K562 (cell line): ENCODE measurements around the gene FBLN2. TPM values are rescaled to one million over a fixed set of nuclear protein-coding genes. Genes with fewer than 3 reads are reported as not detected.

Source experiments
- ATAC-seq: fragments of 200-7000 bp; cut with Tn5 transposase; 3 replicates; pipeline ENCODE4 v1.9.1; 2020; ENCODE audit warnings: moderate library complexity
- BruUV-seq: library from RNA; stranded (reverse); fragments of 400-500 nt; replicated peaks from 2 replicates; lab custom pipeline; 2021; lab: Mats Ljungman, UMichigan
- CTCF ChIA-PET: fragments of 300-600 bp; formaldehyde crosslinking; extraction: SDS; loops from one replicate; lab custom pipeline; 2021; ENCODE audit warnings: low intra/inter-chr PET ratio; lab: Yijun Ruan, JAX
- POLR2A ChIA-PET: fragments of 300-600, 350-650 bp; sonication (Branson Sonifier 250); formaldehyde crosslinking; extraction: SDS; loops from one replicate; lab custom pipeline; 2021; ENCODE audit warnings: antibody characterized with exemption, inconsistent platforms; lab: Yijun Ruan, JAX
- DNase-seq, 4 experiments: peaks; one replicate each; pipeline versions ENCODE4 v3.0.0 to v3.0.0-alpha.2; 2011 to 2018; ENCODE audit warnings: low spot score in 3 of 4, mixed read lengths in 3 of 4; ENCODE audit errors: extremely low read depth in 1 of 4
- FAIRE-seq: peaks from 2 replicates; lab custom pipeline; 2011; peaks lifted over from hg19 to GRCh38; lab: Jason Lieb, UNC
- H2AFZ ChIP-seq: 2 replicates; pipeline ENCODE4 v1.6.0; 2011; ENCODE audit warnings: low read depth, low read length, control low read depth, inconsistent platforms
- H3K27ac ChIP-seq: fragments of 200-600 bp; 3 replicates; pipeline ENCODE4 v1.8.0; 2011; ENCODE audit warnings: low read depth, mild to moderate bottlenecking, control low read depth, inconsistent platforms, low read length, moderate library complexity, mixed read lengths; ENCODE audit errors: extremely low read depth
- H3K27me3 ChIP-seq, 2 experiments: fragments of 300-600 bp in 1 of 2; 2 replicates in 1 of 2; 3 replicates in 1 of 2; pipeline versions ENCODE4 v1.6.0 to v1.8.0; 2011; ENCODE audit warnings: inconsistent platforms in 2 of 2, low read length in 2 of 2, mild to moderate bottlenecking in 1 of 2, mixed read lengths in 1 of 2, moderate library complexity in 1 of 2; ENCODE audit not compliant: control insufficient read depth in 2 of 2, insufficient read depth in 2 of 2
- H3K36me3 ChIP-seq: fragments of 300-600 bp; 3 replicates; pipeline ENCODE4 v1.8.0; 2011; ENCODE audit warnings: mild to moderate bottlenecking, low read length, inconsistent platforms; ENCODE audit not compliant: control insufficient read depth, insufficient read depth
- H3K4me1 ChIP-seq, 2 experiments: fragments of 200-600 bp in 1 of 2; replicated peaks in 1 of 2; 2 replicates in 1 of 2; 3 replicates in 1 of 2; pipeline versions ENCODE4 v1.5.1 to v1.8.0; 2011; ENCODE audit warnings: inconsistent platforms in 2 of 2, low read length in 2 of 2, mild to moderate bottlenecking in 1 of 2, mixed read lengths in 1 of 2, moderate library complexity in 1 of 2; ENCODE audit not compliant: control insufficient read depth in 2 of 2, insufficient read depth in 2 of 2
- H3K4me2 ChIP-seq: 2 replicates; pipeline ENCODE4 v1.6.1; 2011; ENCODE audit warnings: low read length, control low read depth, inconsistent platforms, mixed read lengths; ENCODE audit not compliant: insufficient read depth
- H3K4me3 ChIP-seq: fragments of 200-600 bp; sonication (generic), shearing (Covaris generic); 2 replicates; pipeline ENCODE4 v1.5.1; 2016; ENCODE audit warnings: control low read depth, inconsistent platforms
- H3K79me2 ChIP-seq: fragments of 200-600 bp; 3 replicates; pipeline ENCODE4 v1.8.0; 2011; ENCODE audit warnings: low read length, inconsistent platforms; ENCODE audit not compliant: control insufficient read depth, insufficient read depth
- H3K9ac ChIP-seq, 2 experiments: 2 replicates each; pipeline versions ENCODE4 v1.6.0 to v1.6.1; 2011; ENCODE audit warnings: low read depth in 2 of 2, low read length in 2 of 2, control low read depth in 1 of 2, inconsistent platforms in 1 of 2, mild to moderate bottlenecking in 1 of 2, mixed read lengths in 1 of 2; ENCODE audit not compliant: insufficient read depth in 1 of 2
- H3K9me1 ChIP-seq: one replicate; pipeline ENCODE4 v1.6.0; 2011; ENCODE audit warnings: inconsistent platforms, mild to moderate bottlenecking, low read length, moderate library complexity; ENCODE audit not compliant: control insufficient read depth, insufficient read depth
- H3K9me3 ChIP-seq: replicated peaks from 2 replicates; pipeline ENCODE4 v1.5.1; 2011; ENCODE audit warnings: low read depth, low read length, inconsistent platforms; ENCODE audit not compliant: control insufficient read depth, insufficient read depth
- H4K20me1 ChIP-seq: replicated peaks from 2 replicates; pipeline ENCODE4 v1.6.1; 2011; ENCODE audit warnings: low read length, inconsistent platforms, mixed read lengths; ENCODE audit not compliant: control insufficient read depth, insufficient read depth
- BHLHE40 ChIP-seq: IDR thresholded peaks from 2 replicates; pipeline ENCODE4 v1.6.1; 2011; ENCODE audit warnings: low read length, improper control_type of control experiment
- CBFA2T2 ChIP-seq: fragments of 450-650 bp; conservative IDR thresholded peaks from 2 replicates; pipeline ENCODE4 v1.6.1; 2017; ENCODE audit warnings: mild to moderate bottlenecking
- FOSL1 ChIP-seq: fragments of 200-800 bp; sonication (Bioruptor generic); conservative IDR thresholded peaks from 2 replicates; pipeline ENCODE4 v1.6.1; 2016; ENCODE audit warnings: missing genetic modification characterization, missing compliant biosample characterization
- KDM1A ChIP-seq, 2 experiments: fragments of 450-650 bp; IDR thresholded peaks; 2 replicates each; pipeline ENCODE4 v1.6.1; 2016; ENCODE audit warnings: mild to moderate bottlenecking in 2 of 2
- L3MBTL2 ChIP-seq: fragments of 450-650 bp; IDR thresholded peaks from 2 replicates; pipeline ENCODE4 v1.6.1; 2016; ENCODE audit warnings: mild to moderate bottlenecking, moderate library complexity
- MAFG ChIP-seq: fragments of 450-650 bp; conservative IDR thresholded peaks from 2 replicates; pipeline ENCODE4 v1.6.1; 2016; ENCODE audit warnings: missing genetic modification characterization, missing compliant biosample characterization
- NFE2 ChIP-seq: IDR thresholded peaks from 2 replicates; pipeline ENCODE4 v1.6.1; 2014; ENCODE audit warnings: antibody characterized with exemption, low read depth
- NR2C2 ChIP-seq, 2 experiments: fragments of 200-800 bp in 1 of 2; sonication (Bioruptor generic) in 1 of 2; sonication (generic) in 1 of 2; formaldehyde crosslinking in 1 of 2; IDR thresholded peaks; 2 replicates each; pipeline versions ENCODE4 v1.6.1 to v1.8.0; 2016 to 2022; ENCODE audit warnings: mild to moderate bottlenecking in 1 of 2, missing compliant biosample characterization in 1 of 2, missing genetic modification characterization in 1 of 2, missing genetic modification reagents in 1 of 2
- NRF1 ChIP-seq, 2 experiments: fragments of 450-650 bp; IDR thresholded peaks in 1 of 2; conservative IDR thresholded peaks in 1 of 2; 2 replicates each; pipeline ENCODE4 v1.6.1; 2014; ENCODE audit warnings: mild to moderate bottlenecking in 2 of 2
- POLR2H ChIP-seq: IDR thresholded peaks from 2 replicates; pipeline ENCODE4 v1.6.1; 2016; ENCODE audit warnings: missing genetic modification characterization, low read depth, mild to moderate bottlenecking, control low read depth, missing compliant biosample characterization, moderate library complexity
- RAD51 ChIP-seq: fragments of 450-650 bp; IDR thresholded peaks from 2 replicates; pipeline ENCODE4 v1.7.1; 2016; ENCODE audit warnings: low read depth, mild to moderate bottlenecking, borderline replicate concordance
- ZBTB7A ChIP-seq: IDR thresholded peaks from 2 replicates; pipeline ENCODE4 v1.6.1; 2011; ENCODE audit warnings: low read depth, mild to moderate bottlenecking, low read length, moderate library complexity, borderline replicate concordance; ENCODE audit not compliant: control insufficient read depth
- ZNF263 ChIP-seq: sonication (generic); formaldehyde crosslinking; IDR thresholded peaks from 2 replicates; pipeline ENCODE4 v1.8.0; 2022; ENCODE audit warnings: mild to moderate bottlenecking, missing genetic modification reagents, borderline replicate concordance
- ZNF316 ChIP-seq: fragments of 450-650 bp; IDR thresholded peaks from 2 replicates; pipeline ENCODE4 v1.6.1; 2016
- ZNF668 ChIP-seq: fragments of 250-450 bp; sonication (Bioruptor Pico); IDR thresholded peaks from 2 replicates; pipeline ENCODE4 v1.8.0; 2022; ENCODE audit warnings: mild to moderate bottlenecking, inconsistent platforms
- WGBS: fragments of 100-300 bp; shearing (Covaris generic); methylation state at CpG from one replicate; pipeline ENCODE4 v1.1.6; 2016; ENCODE audit warnings: low coverage, mixed read lengths; ENCODE audit not compliant: insufficient coverage; ENCODE audit errors: missing lambda C conversion rate; 5-methylcytosine and 5-hydroxymethylcytosine counted together
- in situ Hi-C: fragments of 300-500 bp; cut with MboI; formaldehyde crosslinking; loops from 4 replicates; pipeline ENCODE4 v1.15.0; 2018; ENCODE audit warnings: inconsistent platforms, mixed read lengths
- intact Hi-C: fragments of 100-400 bp; cut with micrococcal nuclease; formaldehyde crosslinking; loops from 2 replicates; pipeline ENCODE4 v1.14.2; 2022
- polyA plus RNA-seq, 8 experiments: library from polyadenylated mRNA; depleted of rRNA in 4 of 8; stranded (reverse) in 5 of 8; unstranded in 3 of 8; fragments of >200 nt; fragmentation: Nextera tagmentation in 2 of 8; fragmentation: Illumina TruSeq in 1 of 8; extraction: Ambion mirVana in 2 of 8; extraction: Trizol in 1 of 8; gene quantifications; 2 replicates each; pipeline versions ENCODE4 v1.2.1 to v1.2.3, GENCODE V29; 2011 to 2014; ENCODE audit warnings: inconsistent platforms in 1 of 8, missing spikeins in 1 of 8
- total RNA-seq, 7 experiments: library from RNA; depleted of rRNA in 6 of 7; stranded (reverse); fragments of >200 nt in 6 of 7; fragmentation: Illumina TruSeq in 2 of 7; extraction: Trizol in 2 of 7; gene quantifications; 2 replicates each; pipeline versions ENCODE4 v1.2.1 to v1.2.3, GENCODE V29; 2011 to 2021; ENCODE audit warnings: low replicate concordance in 1 of 7
- TF ChIP-seq, protein P1 (sequence below): sonication (generic); formaldehyde crosslinking; IDR thresholded peaks from 2 replicates; pipeline ENCODE4 v1.5.0; 2020; ENCODE audit warnings: missing genetic modification reagents
- TF ChIP-seq, protein P2 (sequence below): sonication (generic); formaldehyde crosslinking; IDR thresholded peaks from 2 replicates; pipeline ENCODE4 v1.9.0; 2022; ENCODE audit warnings: mild to moderate bottlenecking, missing genetic modification reagents
- TF ChIP-seq, protein P3 (sequence below): fragments of 250-450 bp; sonication (Bioruptor Pico); IDR thresholded peaks from 2 replicates; pipeline ENCODE4 v1.8.0; 2022; ENCODE audit warnings: inconsistent platforms, mild to moderate bottlenecking, moderate library complexity, borderline replicate concordance

Gene FBLN2
- total and polyA plus RNA-seq, 9 of the 15 experiments (the other 6 are each of a cell fraction or from before 2014, with no cell fraction given): 0.03 to 0.10 (median 0.04) TPM; not detected in 6

DNA sequence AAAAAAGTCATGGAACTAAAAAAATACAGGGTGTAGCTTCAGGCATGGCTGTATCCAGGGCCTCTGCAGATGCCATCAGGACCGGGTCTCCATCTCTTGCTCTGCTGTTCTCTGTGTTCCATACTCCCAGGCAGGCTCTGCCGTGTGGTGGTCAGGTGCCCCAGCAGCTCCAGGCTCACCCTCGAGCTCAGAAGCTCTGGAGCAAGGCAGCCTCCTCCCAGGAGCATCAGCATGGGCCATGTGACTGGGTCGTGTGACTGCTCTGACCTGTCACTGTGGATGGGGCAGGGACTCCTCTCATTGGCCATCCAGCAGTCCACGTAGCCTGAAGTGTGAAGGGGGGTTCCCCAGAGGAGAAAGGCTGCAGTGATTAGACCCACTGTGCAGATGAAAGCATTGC is 8.5 kb downstream of the FBLN2 start:
- 11% methylated on average over 5 of the region's 5 CpGs for WGBS
- intact Hi-C loops: loop anchor here (10.0 kb wide), 1 partner anchor 87 kb away; no protein-coding TSS in a partner anchor
- TF ChIP-seq NFE2: no peak
- TF ChIP-seq, protein P1, sequence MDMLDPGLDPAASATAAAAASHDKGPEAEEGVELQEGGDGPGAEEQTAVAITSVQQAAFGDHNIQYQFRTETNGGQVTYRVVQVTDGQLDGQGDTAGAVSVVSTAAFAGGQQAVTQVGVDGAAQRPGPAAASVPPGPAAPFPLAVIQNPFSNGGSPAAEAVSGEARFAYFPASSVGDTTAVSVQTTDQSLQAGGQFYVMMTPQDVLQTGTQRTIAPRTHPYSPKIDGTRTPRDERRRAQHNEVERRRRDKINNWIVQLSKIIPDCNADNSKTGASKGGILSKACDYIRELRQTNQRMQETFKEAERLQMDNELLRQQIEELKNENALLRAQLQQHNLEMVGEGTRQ (CRISPR knock-in tag): peak; percentile 78
- TF ChIP-seq POLR2H: no peak
- TF ChIP-seq FOSL1 (tag): no peak
- TF ChIP-seq ZNF316: 0 out of 2 replicates have a peak, but pooled peaks have one; percentile 9
- TF ChIP-seq RAD51: peak; percentile 73
- peak; percentile 55; the same call in 1 of the 2 replicates for TF ChIP-seq BHLHE40
- peak; percentile 54; the same call in 1 of the 2 replicates for TF ChIP-seq L3MBTL2
- no peak for TF ChIP-seq ZNF668
- TF ChIP-seq NRF1 (conservative IDR thresholded peaks at IDR 0.05 in 1 of 2, IDR thresholded peaks at IDR 0.05 in 1 of 2): 0 out of 4 replicates have a peak, but pooled peaks of 1 of the 2 experiments have one; percentile 9
- TF ChIP-seq, protein P2, sequence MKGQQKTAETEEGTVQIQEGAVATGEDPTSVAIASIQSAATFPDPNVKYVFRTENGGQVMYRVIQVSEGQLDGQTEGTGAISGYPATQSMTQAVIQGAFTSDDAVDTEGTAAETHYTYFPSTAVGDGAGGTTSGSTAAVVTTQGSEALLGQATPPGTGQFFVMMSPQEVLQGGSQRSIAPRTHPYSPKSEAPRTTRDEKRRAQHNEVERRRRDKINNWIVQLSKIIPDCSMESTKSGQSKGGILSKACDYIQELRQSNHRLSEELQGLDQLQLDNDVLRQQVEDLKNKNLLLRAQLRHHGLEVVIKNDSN: peak; percentile 78
- TF ChIP-seq MAFG (tag): 0 out of 2 replicates have a peak, but pooled peaks have one; percentile 30
- TF ChIP-seq NR2C2 (CRISPR knock-in tag; IDR thresholded peaks at IDR 0.05): no peak
- 0 out of 2 replicates have a peak, but pooled peaks have one; percentile 4 for TF ChIP-seq NR2C2 (tag; IDR thresholded peaks at IDR 0.05)
- TF ChIP-seq ZBTB7A: no peak
- no peak for TF ChIP-seq ZNF263 (CRISPR knock-in tag)
- TF ChIP-seq, protein P3, sequence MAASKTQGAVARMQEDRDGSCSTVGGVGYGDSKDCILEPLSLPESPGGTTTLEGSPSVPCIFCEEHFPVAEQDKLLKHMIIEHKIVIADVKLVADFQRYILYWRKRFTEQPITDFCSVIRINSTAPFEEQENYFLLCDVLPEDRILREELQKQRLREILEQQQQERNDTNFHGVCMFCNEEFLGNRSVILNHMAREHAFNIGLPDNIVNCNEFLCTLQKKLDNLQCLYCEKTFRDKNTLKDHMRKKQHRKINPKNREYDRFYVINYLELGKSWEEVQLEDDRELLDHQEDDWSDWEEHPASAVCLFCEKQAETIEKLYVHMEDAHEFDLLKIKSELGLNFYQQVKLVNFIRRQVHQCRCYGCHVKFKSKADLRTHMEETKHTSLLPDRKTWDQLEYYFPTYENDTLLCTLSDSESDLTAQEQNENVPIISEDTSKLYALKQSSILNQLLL: no peak
- TF ChIP-seq KDM1A (IDR thresholded peaks at IDR 0.05): no peak
- TF ChIP-seq CBFA2T2: 0 out of 2 replicates have a peak, but pooled peaks have one; percentile 8
- TF ChIP-seq, all 486 proteins: peak for 10
- no peak overlapping the region for H3K4me2 ChIP-seq
- H3K4me1 ChIP-seq: peaks cover 6 to 18% of the 10 kb centered on the region in 2 experiments; a peak in 4 of 5 replicates
- in situ Hi-C loops: no loop called here
- no peak for DNase-seq
- H3K36me3 ChIP-seq: no peaks in the 10 kb centered on the region
- peak; percentile 74 for FAIRE-seq
- 0 out of 4 replicates have a peak overlapping the region, but pooled peaks of 1 of the 2 experiments have one; percentile 23 for H3K9ac ChIP-seq
- peaks cover 12% of the 10 kb centered on the region; the same call in 1 of the 2 replicates for H4K20me1 ChIP-seq
- CTCF ChIA-PET: no interaction called here
- no peak overlapping the region for H3K4me3 ChIP-seq
- no peaks in the 10 kb centered on the region; the same call in 1 of the 2 replicates for H3K9me3 ChIP-seq
- no peak overlapping the region for H2AFZ ChIP-seq
- H3K27me3 ChIP-seq: peaks cover 23 to 60% of the 10 kb centered on the region in 2 experiments; a peak in 4 of 5 replicates
- no TSS peak for BruUV-seq
- H3K27ac ChIP-seq: no peak overlapping the region
- H3K9me1 ChIP-seq: no peaks in the 10 kb centered on the region
- POLR2A ChIA-PET: interaction anchor here (0.7 kb wide), 1 partner anchor 18 kb away, joined by 3 read pairs; no protein-coding TSS in a partner anchor
- H3K79me2 ChIP-seq: no peaks in the 10 kb centered on the region
- ATAC-seq: peak; percentile 55
